ENCODE data around the gene NDUFB11. TPM values are rescaled to one million over a fixed set of nuclear protein-coding genes. Genes with fewer than 3 reads are reported as not detected.

NDUFB11 gene
- total RNA-seq, 1 donor from 2014 or later: 90.5 TPM

DNA sequence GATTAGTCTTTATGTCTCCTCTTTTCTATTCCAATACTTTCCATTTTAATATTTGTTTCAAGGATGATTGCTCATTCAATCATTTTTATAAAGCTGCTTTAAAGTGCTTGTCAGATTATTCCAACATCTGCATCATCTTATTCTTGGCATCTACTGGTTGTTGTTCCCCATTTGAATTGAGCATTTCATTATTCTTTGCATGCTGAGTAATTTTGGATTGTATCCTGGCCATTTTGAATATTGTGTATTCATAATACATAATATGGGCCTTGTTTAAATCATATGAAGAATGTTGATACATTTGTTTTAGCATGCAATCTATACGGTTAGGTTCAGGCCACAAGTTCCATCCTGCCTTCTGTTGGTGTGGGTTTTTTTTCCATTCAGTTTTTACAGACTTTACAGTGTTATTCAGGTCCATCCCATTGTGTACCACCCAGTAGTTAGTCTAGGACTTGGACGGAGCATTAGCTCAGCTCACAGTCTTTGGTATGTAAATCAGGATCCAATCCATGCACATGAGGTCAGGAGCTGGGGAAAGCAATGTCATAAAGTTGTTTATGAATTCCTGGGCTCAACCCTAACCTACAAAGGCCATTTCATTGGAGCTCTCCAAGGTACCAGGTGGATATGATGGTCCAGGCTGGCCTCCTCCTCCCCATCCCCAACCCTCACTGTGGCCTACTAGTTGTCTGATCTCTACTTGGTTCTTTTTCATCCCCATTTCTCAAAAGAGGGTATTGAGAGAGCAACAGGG is 46.0 kb downstream of the NDUFB11 start:
- TF ChIP-seq, protein P1, sequence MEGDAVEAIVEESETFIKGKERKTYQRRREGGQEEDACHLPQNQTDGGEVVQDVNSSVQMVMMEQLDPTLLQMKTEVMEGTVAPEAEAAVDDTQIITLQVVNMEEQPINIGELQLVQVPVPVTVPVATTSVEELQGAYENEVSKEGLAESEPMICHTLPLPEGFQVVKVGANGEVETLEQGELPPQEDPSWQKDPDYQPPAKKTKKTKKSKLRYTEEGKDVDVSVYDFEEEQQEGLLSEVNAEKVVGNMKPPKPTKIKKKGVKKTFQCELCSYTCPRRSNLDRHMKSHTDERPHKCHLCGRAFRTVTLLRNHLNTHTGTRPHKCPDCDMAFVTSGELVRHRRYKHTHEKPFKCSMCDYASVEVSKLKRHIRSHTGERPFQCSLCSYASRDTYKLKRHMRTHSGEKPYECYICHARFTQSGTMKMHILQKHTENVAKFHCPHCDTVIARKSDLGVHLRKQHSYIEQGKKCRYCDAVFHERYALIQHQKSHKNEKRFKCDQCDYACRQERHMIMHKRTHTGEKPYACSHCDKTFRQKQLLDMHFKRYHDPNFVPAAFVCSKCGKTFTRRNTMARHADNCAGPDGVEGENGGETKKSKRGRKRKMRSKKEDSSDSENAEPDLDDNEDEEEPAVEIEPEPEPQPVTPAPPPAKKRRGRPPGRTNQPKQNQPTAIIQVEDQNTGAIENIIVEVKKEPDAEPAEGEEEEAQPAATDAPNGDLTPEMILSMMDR (conservative IDR thresholded peaks at IDR 0.05; ENCODE audit: low read depth, low read length): no peak
- H3K4me3 ChIP-seq (ENCODE audit: low read depth, low read length): no peak overlapping the region
- DNase-seq (ENCODE audit: low read depth): no peak

DNA sequence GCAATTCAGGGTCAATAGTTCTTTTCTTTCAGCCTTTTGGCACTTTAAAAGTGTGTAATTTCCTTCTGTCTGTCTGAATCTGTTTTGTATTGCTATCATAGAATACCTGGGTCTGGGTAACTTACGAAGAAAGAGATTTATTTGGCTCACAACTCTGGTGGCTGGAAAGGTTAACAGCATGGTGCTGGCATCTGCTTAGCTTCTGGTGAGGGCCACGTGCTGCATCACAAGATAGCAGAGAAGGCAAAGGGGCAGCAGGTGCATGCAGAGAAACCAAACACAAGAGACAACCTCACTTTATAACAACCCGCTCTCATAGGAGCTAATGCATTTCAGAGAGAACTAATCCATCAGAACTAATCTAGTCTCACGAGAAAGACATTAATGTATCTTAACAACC is 47.5 kb downstream of the NDUFB11 start:
- TF ChIP-seq, protein P1 (conservative IDR thresholded peaks at IDR 0.05; ENCODE audit: low read depth, low read length): no peak
- no peak overlapping the region for H3K4me3 ChIP-seq (ENCODE audit: low read depth, low read length)
- no peak for DNase-seq (ENCODE audit: low read depth)

DNA sequence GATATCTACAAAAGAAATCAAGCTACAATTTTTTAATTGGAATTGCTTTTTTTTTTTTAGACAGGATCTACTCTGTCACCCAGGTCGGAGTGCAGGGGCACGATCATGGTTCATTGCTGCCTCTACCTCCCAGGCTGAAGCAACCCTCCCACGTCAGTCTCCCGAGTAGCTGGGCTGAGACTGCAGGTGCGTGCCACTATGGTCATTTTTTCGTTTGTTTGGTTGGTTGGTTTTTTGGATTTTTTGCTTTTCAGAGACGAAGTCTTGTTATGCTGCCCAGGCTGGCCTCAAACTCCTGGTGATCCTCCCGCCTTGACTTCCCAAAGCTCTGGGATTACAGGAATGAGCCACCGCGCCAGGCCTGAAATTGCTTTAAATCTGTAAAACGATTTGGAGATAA is 50.6 kb downstream of the NDUFB11 start:
- DNase-seq (ENCODE audit: low read depth): no peak
- TF ChIP-seq, protein P1 (conservative IDR thresholded peaks at IDR 0.05; ENCODE audit: low read depth, low read length): no peak

DNA sequence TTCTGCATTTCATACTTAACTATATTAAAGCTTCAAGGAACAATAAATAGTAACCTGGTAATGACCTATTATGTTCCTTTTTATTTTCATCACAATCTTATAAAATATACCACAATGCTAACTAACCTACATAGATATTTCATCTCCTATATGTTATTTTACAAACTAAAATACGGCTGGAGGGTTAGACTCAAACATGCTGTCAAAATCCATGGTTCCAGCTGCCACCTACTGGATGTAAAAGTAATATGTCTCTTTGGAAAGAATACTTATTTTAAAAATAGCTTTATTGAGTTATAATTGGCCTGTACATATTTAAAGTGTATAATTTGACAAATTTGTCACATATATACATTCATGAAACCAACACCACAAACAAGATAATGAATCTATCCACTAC is 51.3 kb downstream of the NDUFB11 start:
- no peak overlapping the region for H3K4me3 ChIP-seq (ENCODE audit: low read depth, low read length)
- TF ChIP-seq, protein P1 (conservative IDR thresholded peaks at IDR 0.05; ENCODE audit: low read depth, low read length): peak; percentile 50
- no peak for DNase-seq (ENCODE audit: low read depth)

More for the DNA sequence above, 50.6 kb downstream of the NDUFB11 start:
- H3K4me3 ChIP-seq (ENCODE audit: low read depth, low read length): no peak overlapping the region

Other genes with a start within 250 kb of the NDUFB11 start
- 3.7 and 4.5 TPM in 2 replicates for gene JADE3, start 232.3 kb downstream of the NDUFB11 start, total RNA-seq
- 0.80 and 2.9 TPM in 2 replicates for gene RGN, start 66.3 kb downstream of the NDUFB11 start, total RNA-seq
- gene RBM10, start 519 bp upstream of the NDUFB11 start, total RNA-seq: 41.2 and 57.0 TPM in 2 replicates
- 161 and 183 TPM in 2 replicates for gene UBA1, start 49.1 kb upstream of the NDUFB11 start, total RNA-seq
- 83.4 and 95.4 TPM in 2 replicates for gene CDK16, start 74.0 kb upstream of the NDUFB11 start, total RNA-seq
- gene USP11, start 88.3 kb upstream of the NDUFB11 start, total RNA-seq: 24.7 and 30.2 TPM in 2 replicates
- 0.07 TPM in 1 of 2 replicates, not detected in the other for gene ZNF157, start 225.9 kb upstream of the NDUFB11 start, total RNA-seq